IgD-negative memory B cell (primary cell): ENCODE results near the gene MAP3K2. TPM values are rescaled to one million over a fixed set of nuclear protein-coding genes. Genes with fewer than 3 reads are reported as not detected.

ENCODE experiments used
- H3K27ac Mint-ChIP-seq, 3 donors: one replicate each; pipeline ENCODE4 v1.8.0; 2020 to 2022; ENCODE audit warnings: mild to moderate bottlenecking in 3 of 3, mixed read lengths in 3 of 3, moderate library complexity in 1 of 3
- H3K27me3 Mint-ChIP-seq: one replicate; pipeline ENCODE4 v1.8.0; 2021; ENCODE audit warnings: mixed read lengths
- H3K36me3 Mint-ChIP-seq: one replicate; pipeline ENCODE4 v1.8.0; 2020; ENCODE audit warnings: mild to moderate bottlenecking, mixed read lengths
- H3K4me1 Mint-ChIP-seq, 3 donors: one replicate each; pipeline ENCODE4 v1.8.0; 2020 to 2022; ENCODE audit warnings: mixed read lengths in 3 of 3, mild to moderate bottlenecking in 1 of 3
- H3K4me3 Mint-ChIP-seq, 4 donors: one replicate each; pipeline ENCODE4 v1.8.0; 2020 to 2022; ENCODE audit warnings: mild to moderate bottlenecking in 4 of 4, mixed read lengths in 4 of 4, moderate library complexity in 3 of 4
- H3K9me3 Mint-ChIP-seq, 3 donors: one replicate each; pipeline ENCODE4 v1.8.0; 2020 to 2021; ENCODE audit warnings: mixed read lengths in 3 of 3, mild to moderate bottlenecking in 1 of 3
- polyA plus RNA-seq: library from polyadenylated mRNA; unstranded; fragments of 300-500 nt; fragmentation: Illumina TruSeq; gene quantifications from one replicate; pipeline ENCODE4 v1.2.3, GENCODE V29; 2021

MAP3K2 gene
- polyA plus RNA-seq, 1 donor from 2014 or later, result 66.8 TPM

GRCh38 chr2:127347734-127348392 lies 39.9 kb downstream of the MAP3K2 start:
- H3K27ac Mint-ChIP-seq, result no peak overlapping the region
- no peaks in the 10 kb centered on the region for H3K27me3 Mint-ChIP-seq
- H3K4me3 Mint-ChIP-seq, result peak overlapping the region in 3 of 4 donors; percentile 5 to 18 (median 11)
- no peaks in the 10 kb centered on the region for H3K9me3 Mint-ChIP-seq
- H3K4me1 Mint-ChIP-seq, result peaks cover 57 to 61% (median 58%) of the 10 kb centered on the region in 3 donors
- peaks cover 12% of the 10 kb centered on the region for H3K36me3 Mint-ChIP-seq

GRCh38 chr2:127347015-127347414 lies 40.8 kb downstream of the MAP3K2 start:
- Mint-ChIP-seq H3K27ac (no peak overlapping the region), H3K4me3 (peak overlapping the region in 2 of 4 donors; percentile 43 to 77), H3K36me3 (peaks cover 8% of the 10 kb centered on the region), H3K4me1 (peaks cover 56 to 60% (median 59%) of the 10 kb centered on the region in 3 donors), H3K9me3 (no peaks in the 10 kb centered on the region), H3K27me3 (no peaks in the 10 kb centered on the region)

- H3K4me1 Mint-ChIP-seq, result peaks cover 36 to 38% (median 38%) of the 10 kb centered on the region in 3 donors
- no peaks in the 10 kb centered on the region for H3K27me3 Mint-ChIP-seq
- no peak overlapping the region for H3K27ac Mint-ChIP-seq
- no peak overlapping the region for H3K4me3 Mint-ChIP-seq
- H3K36me3 Mint-ChIP-seq, result peaks cover 8% of the 10 kb centered on the region
- no peaks in the 10 kb centered on the region for H3K9me3 Mint-ChIP-seq
These were observed 44.5 kb downstream of the MAP3K2 start for GRCh38 chr2:127343277-127343676.

- H3K4me3 Mint-ChIP-seq, result no peak overlapping the region
- peaks cover 8% of the 10 kb centered on the region for H3K36me3 Mint-ChIP-seq
- no peaks in the 10 kb centered on the region for H3K9me3 Mint-ChIP-seq
- no peaks in the 10 kb centered on the region for H3K27me3 Mint-ChIP-seq
- no peak overlapping the region for H3K27ac Mint-ChIP-seq
- peaks cover 27 to 29% (median 28%) of the 10 kb centered on the region in 3 donors for H3K4me1 Mint-ChIP-seq
These were observed 45.7 kb downstream of the MAP3K2 start for GRCh38 chr2:127342101-127342500.

GRCh38 chr2:127332335-127332734 lies 55.4 kb downstream of the MAP3K2 start:
- H3K4me3 Mint-ChIP-seq, result no peak overlapping the region
- H3K27ac Mint-ChIP-seq, result peak overlapping the region in 1 of 3 donors; percentile 28
- H3K36me3 Mint-ChIP-seq, result peaks cover 4% of the 10 kb centered on the region
- H3K4me1 Mint-ChIP-seq, result peaks cover 0 to 5% (median 4%) of the 10 kb centered on the region in 3 donors
- H3K9me3 Mint-ChIP-seq, result no peaks in the 10 kb centered on the region
- H3K27me3 Mint-ChIP-seq, result no peaks in the 10 kb centered on the region

- Mint-ChIP-seq H3K4me1 (peaks cover 0 to 5% (median 4%) of the 10 kb centered on the region in 3 donors), H3K4me3 (no peak overlapping the region), H3K27ac (no peak overlapping the region), H3K9me3 (no peaks in the 10 kb centered on the region), H3K36me3 (peaks cover 4% of the 10 kb centered on the region), H3K27me3 (no peaks in the 10 kb centered on the region)
These were observed 57.0 kb downstream of the MAP3K2 start for GRCh38 chr2:127330753-127331152.

- Mint-ChIP-seq H3K9me3 (no peaks in the 10 kb centered on the region), H3K27me3 (no peaks in the 10 kb centered on the region), H3K27ac (no peak overlapping the region), H3K4me3 (no peak overlapping the region), H3K4me1 (peaks cover 0 to 3% (median 0%) of the 10 kb centered on the region in 3 donors), H3K36me3 (peaks cover 6% of the 10 kb centered on the region)
These were observed 61.4 kb downstream of the MAP3K2 start for GRCh38 chr2:127326289-127326945.

- Mint-ChIP-seq H3K36me3 (peaks cover 13% of the 10 kb centered on the region), H3K4me1 (peaks cover 0 to 4% (median 0%) of the 10 kb centered on the region in 3 donors), H3K27ac (no peak overlapping the region), H3K4me3 (no peak overlapping the region), H3K9me3 (peaks cover 2 to 7% (median 6%) of the 10 kb centered on the region in 3 donors), H3K27me3 (no peaks in the 10 kb centered on the region)
These were observed 63.1 kb downstream of the MAP3K2 start for GRCh38 chr2:127324635-127325034.

- Mint-ChIP-seq H3K36me3 (peaks cover 16% of the 10 kb centered on the region), H3K4me1 (peaks cover 0 to 7% (median 0%) of the 10 kb centered on the region in 3 donors), H3K9me3 (peaks cover 2 to 7% (median 6%) of the 10 kb centered on the region in 3 donors), H3K4me3 (peak overlapping the region in 1 of 4 donors; percentile 32), H3K27ac (no peak overlapping the region), H3K27me3 (no peaks in the 10 kb centered on the region)
These were observed 66.5 kb downstream of the MAP3K2 start for GRCh38 chr2:127321303-127321702.

- Mint-ChIP-seq H3K27ac (peak overlapping the region in 1 of 3 donors; percentile 6), H3K4me3 (no peak overlapping the region), H3K9me3 (peaks cover 2 to 7% (median 6%) of the 10 kb centered on the region in 3 donors), H3K4me1 (peaks cover 0 to 7% (median 0%) of the 10 kb centered on the region in 3 donors), H3K27me3 (no peaks in the 10 kb centered on the region), H3K36me3 (peaks cover 16% of the 10 kb centered on the region)
These were observed 67.0 kb downstream of the MAP3K2 start for GRCh38 chr2:127320586-127321275.

- H3K9me3 Mint-ChIP-seq, result peaks cover 2 to 7% (median 6%) of the 10 kb centered on the region in 3 donors
- H3K36me3 Mint-ChIP-seq, result peaks cover 16% of the 10 kb centered on the region
- H3K27ac Mint-ChIP-seq, result peak overlapping the region in 1 of 3 donors; percentile 6
- peak overlapping the region in 1 of 4 donors; percentile 11 for H3K4me3 Mint-ChIP-seq
- H3K4me1 Mint-ChIP-seq, result peaks cover 0 to 7% (median 0%) of the 10 kb centered on the region in 3 donors
- H3K27me3 Mint-ChIP-seq, result no peaks in the 10 kb centered on the region
These were observed 67.7 kb downstream of the MAP3K2 start for GRCh38 chr2:127320067-127320466.

- peaks cover 16 to 20% (median 16%) of the 10 kb centered on the region in 3 donors for H3K4me1 Mint-ChIP-seq
- no peak overlapping the region for H3K27ac Mint-ChIP-seq
- H3K27me3 Mint-ChIP-seq, result no peaks in the 10 kb centered on the region
- H3K36me3 Mint-ChIP-seq, result peaks cover 15% of the 10 kb centered on the region
- H3K9me3 Mint-ChIP-seq, result no peaks in the 10 kb centered on the region
- peak overlapping the region in 2 of 4 donors; percentile 41 to 49 for H3K4me3 Mint-ChIP-seq
These were observed 73.4 kb downstream of the MAP3K2 start for GRCh38 chr2:127314193-127314988.

GRCh38 chr2:127313406-127313805 lies 74.4 kb downstream of the MAP3K2 start:
- H3K36me3 Mint-ChIP-seq, result peaks cover 15% of the 10 kb centered on the region
- H3K4me3 Mint-ChIP-seq, result peak overlapping the region in 1 of 4 donors; percentile 34
- no peaks in the 10 kb centered on the region for H3K27me3 Mint-ChIP-seq
- H3K9me3 Mint-ChIP-seq, result no peaks in the 10 kb centered on the region
- H3K4me1 Mint-ChIP-seq, result peaks cover 16 to 18% (median 16%) of the 10 kb centered on the region in 3 donors
- H3K27ac Mint-ChIP-seq, result peak overlapping the region in 2 of 3 donors; percentile 1 to 63

- Mint-ChIP-seq H3K4me1 (peaks cover 19 to 24% (median 23%) of the 10 kb centered on the region in 3 donors), H3K36me3 (peaks cover 13% of the 10 kb centered on the region), H3K9me3 (no peaks in the 10 kb centered on the region), H3K4me3 (no peak overlapping the region), H3K27me3 (no peaks in the 10 kb centered on the region), H3K27ac (no peak overlapping the region)
These were observed 76.8 kb downstream of the MAP3K2 start for GRCh38 chr2:127310980-127311379.
